Subcutaneous preadipocyte (primary cell): ENCODE measurements around the gene ASF1B. TPM values are rescaled to one million over a fixed set of nuclear protein-coding genes. Genes with fewer than 3 reads are reported as not detected.

ENCODE experiments used
- total RNA-seq: library from RNA; depleted of rRNA; stranded (reverse); fragments of >200 nt; gene quantifications from 2 replicates; pipeline ENCODE4 v1.2.3, GENCODE V29; 2012

ASF1B gene
- 14.3 and 17.6 TPM in 2 replicates for total RNA-seq

GRCh38 chr19:14136509-14137281 is at the start of gene ASF1B:
TSS of gene ASF1B (minus strand) at chr19:14136589. CDS start at chr19:14136456, 133 bp downstream.

GRCh38 chr19:14117668-14118164 is 18.7 kb downstream of the ASF1B start, which contains the start of gene PRKACA:
TSS of gene PRKACA (minus strand) at chr19:14117762. CDS start at chr19:14117547, 215 bp downstream.

GRCh38 chr19:14090509-14091080 is 45.8 kb downstream of the ASF1B start, which contains the start of gene SAMD1:
TSS of gene SAMD1 (minus strand) at chr19:14090751.

GRCh38 chr19:14085309-14085995 is 50.9 kb downstream of the ASF1B start, which contains the start of gene C19orf67:
TSS of gene C19orf67 (minus strand) at chr19:14085783. CDS start at chr19:14085627, 156 bp downstream.

GRCh38 chr19:14072535-14073260 is 63.7 kb downstream of the ASF1B start, which contains the start of gene MISP3:
TSS of gene MISP3 (plus strand) at chr19:14072786. CDS start at chr19:14073310, 524 bp downstream.

Other genes starting within 250 kb of the ASF1B start
- gene BRME1, start 230.5 kb downstream of the ASF1B start, total RNA-seq = 0.78 and 1.1 TPM in 2 replicates
- 10.3 and 13.1 TPM in 2 replicates for gene CC2D1A, start 230.4 kb downstream of the ASF1B start, total RNA-seq
- gene PODNL1, start 198.2 kb downstream of the ASF1B start, total RNA-seq = 0.20 and 0.73 TPM in 2 replicates
- gene DCAF15, start 184.1 kb downstream of the ASF1B start, total RNA-seq = 8.8 and 16.2 TPM in 2 replicates
- gene RFX1, start 130.3 kb downstream of the ASF1B start, total RNA-seq = 2.9 and 11.9 TPM in 2 replicates
- not detected in 2 replicates for gene RLN3, start 108.4 kb downstream of the ASF1B start, total RNA-seq
- 0.73 and 1.6 TPM in 2 replicates for gene IL27RA, start 104.8 kb downstream of the ASF1B start, total RNA-seq
- not detected in 2 replicates for gene PALM3, start 74.5 kb downstream of the ASF1B start, total RNA-seq
- 0.39 and 0.73 TPM in 2 replicates for gene MISP3, start 63.8 kb downstream of the ASF1B start, total RNA-seq
- not detected in 2 replicates for gene C19orf67, start 50.8 kb downstream of the ASF1B start, total RNA-seq
- 18.4 and 32.3 TPM in 2 replicates for gene SAMD1, start 45.8 kb downstream of the ASF1B start, total RNA-seq
- 54.7 and 57.7 TPM in 2 replicates for gene PRKACA, start 18.8 kb downstream of the ASF1B start, total RNA-seq
- 1.4 and 1.8 TPM in 2 replicates for gene ADGRL1, start 69.6 kb upstream of the ASF1B start, total RNA-seq
- 34.9 and 60.0 TPM in 2 replicates for gene ADGRE5, start 244.9 kb upstream of the ASF1B start, total RNA-seq